ENCODE data around the gene CIP2A.

GRCh38 chr3:108569336-108569735 lies 19.9 kb downstream of the CIP2A start:
- TF ChIP-seq CTCF (IDR thresholded peaks at IDR 0.05) (no peak), POLR2A (IDR thresholded peaks at IDR 0.05) (no peak)

Data from esophagus squamous epithelium (tissue), 4 donors.